Mammary epithelial cell (primary cell): ENCODE measurements around the gene DCHS2.

ENCODE experiments used
- CTCF ChIP-seq, 2 donors: IDR thresholded peaks in 1 of 2; conservative IDR thresholded peaks in 1 of 2; 2 replicates each; pipeline ENCODE4 v1.5.1; 2011 to 2012; ENCODE audit warnings: inconsistent platforms in 2 of 2, low read length in 2 of 2, mild to moderate bottlenecking in 2 of 2, control low read depth in 1 of 2, low read depth in 1 of 2; ENCODE audit not compliant: insufficient read depth in 1 of 2; ENCODE audit errors: extremely low read depth in 1 of 2
- EZH2 ChIP-seq: IDR thresholded peaks from 2 replicates; pipeline ENCODE4 v1.6.1; 2012; ENCODE audit warnings: low read length, inconsistent platforms, borderline replicate concordance

GRCh38 chr4:154186035-154186434, 305.6 kb downstream of the DCHS2 start:
- TF ChIP-seq EZH2 = no peak
- TF ChIP-seq CTCF (conservative IDR thresholded peaks at IDR 0.05 in 1 of 2, IDR thresholded peaks at IDR 0.05 in 1 of 2; ENCODE audit: extremely low read depth in 1 of 2, insufficient read depth in 1 of 2, low read depth in 1 of 2, low read length in 2 of 2) = no peak
